Suppressor macrophage (primary cell): ENCODE data around the gene CCDC89.
"Not testable (repeated sequence)": the region's sequence is repeated elsewhere in the genome, so short reads cannot be mapped to it uniquely, and the experiment has no call there.

Source experiments
- DNase-seq, 4 experiments: peaks; one replicate each; pipeline ENCODE4 v3.0.0-alpha.2; 2020 to 2022

CCDC89 gene

DNA sequence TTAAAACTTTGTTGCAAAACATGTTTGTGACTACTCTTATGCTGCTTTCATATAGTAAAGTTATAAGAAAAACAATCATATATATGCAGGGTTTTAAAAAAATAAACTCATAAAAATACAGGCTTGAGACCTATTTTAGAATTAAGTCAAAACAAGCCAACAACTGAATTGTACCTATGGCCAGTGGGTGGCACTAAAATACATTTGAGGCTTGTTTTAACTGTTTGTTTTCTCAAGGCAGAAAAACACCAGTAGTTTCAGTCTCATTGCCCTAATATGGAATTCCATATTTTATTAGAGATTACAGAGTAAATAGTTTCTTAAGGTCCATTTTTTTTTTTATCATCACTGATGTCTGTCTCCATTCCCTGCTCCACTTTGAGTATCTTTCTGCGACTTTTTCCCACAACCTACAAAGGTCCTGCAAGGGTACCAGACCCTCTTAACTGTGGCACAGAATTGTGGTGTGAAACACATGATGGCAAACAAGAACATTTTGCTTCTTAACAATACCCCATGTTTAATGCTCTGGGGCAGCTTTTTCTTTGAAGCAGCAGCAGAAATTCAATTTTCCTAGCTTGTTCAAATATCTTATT is 8.5 kb upstream of the CCDC89 start:
- peak in 3 of 4 experiments; percentile 6 to 31 (median 30) for DNase-seq

DNA sequence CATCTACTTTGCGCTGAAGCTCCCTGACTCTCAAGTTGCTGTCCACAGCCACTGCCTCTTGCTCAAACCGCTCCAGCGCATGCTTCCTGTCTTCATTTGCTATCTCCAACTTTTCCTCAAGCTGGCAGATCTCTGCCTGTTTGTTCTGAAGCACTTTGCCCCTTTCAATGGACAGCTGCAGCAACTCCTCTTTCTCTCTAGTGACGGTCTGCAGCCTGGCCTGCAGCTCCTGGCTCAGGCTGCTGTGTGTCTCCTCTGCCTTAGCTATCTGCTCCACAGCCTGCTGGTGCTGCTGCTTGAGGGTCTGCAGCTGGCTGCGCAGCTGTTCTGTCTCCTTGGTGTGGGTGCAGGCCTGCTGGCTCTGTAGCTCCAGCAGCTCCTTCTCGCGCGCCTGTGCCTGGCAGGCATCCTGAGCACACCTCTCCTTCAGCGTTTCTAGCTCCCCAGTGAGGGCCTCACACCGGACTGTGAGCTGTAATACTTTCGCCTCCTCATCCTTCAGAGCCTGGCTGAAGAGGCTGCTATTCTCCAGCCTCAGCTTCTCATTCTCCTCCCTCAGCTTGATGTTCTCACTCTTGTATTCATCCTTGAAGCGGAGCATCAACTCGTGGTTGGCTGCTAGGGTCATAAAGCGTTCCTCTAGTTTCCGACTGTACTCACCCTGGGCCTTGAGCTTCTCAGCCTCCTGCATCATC is 723 bp downstream of the CCDC89 start:
- DNase-seq = no peak

DNA sequence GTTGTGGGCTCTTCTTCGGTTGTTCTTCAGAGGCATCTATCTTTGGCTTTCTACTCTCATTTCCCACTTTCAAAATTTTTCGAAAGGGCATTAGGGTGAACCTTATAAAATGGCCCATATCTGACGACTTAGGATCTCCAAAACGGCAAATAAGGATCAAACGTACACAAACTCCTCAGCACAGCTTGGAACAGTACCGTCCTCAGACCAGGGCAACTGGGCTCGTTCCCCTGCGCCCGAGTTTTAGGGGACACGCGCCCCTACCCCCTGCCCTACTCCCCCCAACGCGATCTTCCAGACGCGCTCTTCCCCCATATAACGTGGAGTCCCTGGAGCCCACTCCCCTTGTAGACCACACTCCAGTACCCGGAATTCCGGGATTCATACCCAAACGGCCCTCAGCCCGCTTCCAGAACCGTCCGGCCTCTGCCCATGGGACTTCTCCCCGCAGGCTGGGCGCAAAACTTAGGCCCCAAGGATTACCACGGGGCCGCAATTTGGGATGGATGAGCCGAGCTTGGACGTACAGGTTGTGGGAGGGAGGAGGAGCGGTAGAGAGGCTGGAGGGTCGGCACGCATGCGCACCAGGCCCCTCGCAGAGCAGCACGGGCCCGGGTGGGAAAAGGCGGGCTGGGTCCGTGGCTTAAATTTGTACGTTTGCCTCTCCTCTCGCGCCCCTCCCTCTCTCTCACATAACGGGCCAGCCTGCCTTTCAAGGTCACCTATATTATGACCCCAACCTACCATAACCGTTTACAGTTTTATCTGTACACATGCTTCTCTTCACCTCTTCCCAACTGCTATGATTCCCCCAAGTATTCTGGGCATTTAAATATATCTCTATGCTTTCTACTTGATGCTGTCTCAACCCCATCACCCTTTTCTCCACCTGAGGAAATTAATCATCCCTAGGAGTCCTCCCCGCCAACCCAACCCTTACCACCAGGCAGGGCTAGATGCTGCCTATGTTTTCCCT is 3.4 kb downstream of the CCDC89 start:
- peak in 3 of 4 experiments; percentile 35 to 54 (median 53) for DNase-seq

DNA sequence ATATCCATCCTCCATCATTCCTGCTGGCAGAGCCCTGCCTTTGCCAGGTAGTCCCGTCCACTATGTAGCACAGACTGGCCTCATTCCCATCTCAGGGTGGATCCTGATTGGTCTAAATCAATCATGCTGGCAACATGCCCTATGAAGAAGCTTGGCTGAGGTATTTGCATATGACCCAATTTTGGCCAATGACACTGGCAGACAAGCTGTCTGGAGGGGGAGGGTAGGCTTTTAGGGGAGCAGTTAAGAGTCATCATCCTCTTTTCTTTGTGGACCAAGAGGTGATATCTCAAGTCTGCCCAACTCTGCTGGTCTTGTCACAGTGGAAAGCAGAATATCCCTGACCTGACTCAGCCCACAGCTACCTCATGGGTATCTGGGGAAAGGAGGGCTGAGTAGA is 5.1 kb downstream of the CCDC89 start:
- no peak for DNase-seq

DNA sequence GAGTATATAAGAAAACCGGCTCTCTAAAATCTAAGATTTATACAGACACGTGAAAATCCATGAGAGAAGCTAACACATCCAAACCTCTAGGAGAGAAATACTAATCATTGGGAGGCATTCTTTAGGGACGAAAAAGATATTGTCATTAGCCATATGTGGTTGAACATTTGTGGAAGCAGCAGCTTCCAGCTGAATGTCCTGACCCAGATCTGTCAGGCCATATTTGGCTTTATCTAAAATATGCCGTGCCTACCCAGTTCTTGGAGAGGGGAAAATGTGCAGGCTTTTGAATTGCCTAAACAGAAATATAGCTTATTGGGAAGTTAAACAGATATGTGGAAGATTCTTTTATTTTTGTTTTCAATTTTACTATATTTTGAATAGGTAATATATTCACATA is 6.4 kb downstream of the CCDC89 start:
- DNase-seq = no peak

DNA sequence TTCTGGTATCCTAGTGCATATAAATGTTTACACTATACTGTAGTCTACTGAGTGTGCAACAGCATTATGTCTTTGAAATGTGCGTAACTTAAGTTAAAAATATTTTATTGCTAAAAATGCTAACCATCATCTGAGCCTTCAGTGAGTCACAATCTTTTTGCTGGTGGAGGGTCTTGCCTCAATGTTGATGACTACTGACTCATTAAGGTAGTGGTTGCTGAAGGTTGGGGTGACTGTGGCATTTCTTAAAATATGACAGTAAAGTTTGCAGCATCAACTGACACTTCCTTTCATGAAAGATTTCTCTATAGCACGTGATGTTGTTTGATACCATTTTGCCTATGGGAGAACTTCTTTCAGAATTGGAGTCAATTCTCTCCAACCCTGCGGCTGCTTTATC is 12.6 kb downstream of the CCDC89 start:
- no peak for DNase-seq

DNA sequence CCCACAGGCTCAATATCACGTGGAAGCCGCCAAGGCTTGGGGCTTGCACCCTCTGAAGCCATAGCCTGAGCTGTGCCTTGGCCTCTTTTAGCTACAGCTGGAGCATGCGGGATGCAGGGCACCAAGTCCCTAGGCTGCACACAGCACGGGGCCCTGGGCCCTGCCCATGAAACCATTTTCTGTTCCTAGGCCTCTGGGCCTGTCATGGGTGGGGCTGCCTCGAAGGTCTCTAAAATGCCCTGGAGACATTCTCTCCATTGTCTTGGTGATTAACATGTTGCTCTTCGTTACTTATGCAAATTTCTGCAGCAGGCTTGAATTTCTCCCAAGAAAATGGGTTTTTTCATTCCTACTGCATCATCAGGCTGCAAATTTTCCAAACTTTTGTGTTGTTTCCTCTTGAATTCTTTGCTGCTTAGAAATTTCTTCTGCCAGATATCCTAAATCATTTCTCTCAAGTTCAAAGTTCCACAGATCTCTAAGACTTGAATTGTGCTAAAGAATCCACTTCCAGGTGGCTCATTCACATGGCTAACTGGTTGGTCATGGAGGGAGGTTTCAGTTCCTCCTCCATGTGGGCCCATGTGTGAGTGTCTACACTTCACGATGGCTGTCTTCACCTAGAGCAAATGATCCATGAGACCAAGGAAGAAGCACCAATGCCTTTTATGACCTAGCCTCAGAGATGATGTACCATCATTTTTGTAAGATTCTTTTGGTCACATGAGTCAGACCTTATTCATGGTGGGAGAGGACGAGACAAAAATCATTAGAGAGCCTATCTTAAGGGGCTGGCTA is 13.7 kb downstream of the CCDC89 start:
- no peak for DNase-seq

DNA sequence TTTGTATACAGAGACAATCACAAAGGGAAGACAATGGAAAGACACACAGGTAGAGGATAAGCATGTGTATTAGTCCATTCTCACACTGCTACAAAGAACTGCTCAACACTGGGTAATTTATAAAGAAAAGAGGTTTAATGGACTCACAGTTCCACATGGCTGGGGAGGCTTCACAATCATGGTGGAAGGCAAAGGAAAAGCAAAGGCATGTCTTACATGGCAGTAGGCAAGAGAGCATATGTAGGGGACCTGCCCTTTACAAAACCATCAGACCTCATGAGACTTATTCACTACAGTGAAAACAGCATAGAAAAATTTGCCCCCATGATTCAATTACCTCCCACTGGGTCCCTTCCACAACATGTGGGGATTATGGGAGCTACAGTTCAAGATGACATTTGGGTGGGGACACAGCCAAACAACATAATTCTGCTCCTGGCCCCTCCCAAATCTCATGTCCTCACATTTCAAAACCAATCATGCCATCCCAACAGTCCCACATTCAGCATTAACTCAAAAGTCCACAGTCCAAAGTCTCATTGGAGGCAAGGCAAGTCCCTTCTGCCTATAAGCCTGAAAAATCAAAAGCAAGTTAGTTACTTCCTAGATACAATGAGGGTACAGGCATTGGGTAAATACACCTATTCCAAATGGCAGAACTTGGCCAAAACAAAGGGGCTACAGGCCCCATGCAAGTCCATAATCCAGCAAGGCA is 14.9 kb downstream of the CCDC89 start:
- not testable (repeated sequence) for DNase-seq

DNA sequence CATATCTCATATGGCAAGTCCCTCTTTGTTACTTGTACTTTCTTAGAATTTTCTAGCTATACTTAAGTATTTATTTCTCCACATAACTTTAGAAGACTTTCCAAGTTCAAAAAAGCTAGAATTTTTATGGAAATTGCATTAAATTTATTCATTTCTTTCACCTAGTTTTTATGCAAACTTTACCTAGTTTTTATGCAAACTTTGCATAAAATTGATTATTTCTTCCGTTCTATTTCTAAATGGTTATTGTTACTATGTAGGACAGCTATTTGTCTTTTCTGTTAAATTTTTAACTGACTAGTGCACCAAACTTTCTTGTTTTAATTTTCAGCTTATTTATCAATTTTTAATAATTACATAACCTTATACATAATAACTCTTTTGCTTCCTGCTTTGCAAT is 17.8 kb downstream of the CCDC89 start:
- DNase-seq = no peak

DNA sequence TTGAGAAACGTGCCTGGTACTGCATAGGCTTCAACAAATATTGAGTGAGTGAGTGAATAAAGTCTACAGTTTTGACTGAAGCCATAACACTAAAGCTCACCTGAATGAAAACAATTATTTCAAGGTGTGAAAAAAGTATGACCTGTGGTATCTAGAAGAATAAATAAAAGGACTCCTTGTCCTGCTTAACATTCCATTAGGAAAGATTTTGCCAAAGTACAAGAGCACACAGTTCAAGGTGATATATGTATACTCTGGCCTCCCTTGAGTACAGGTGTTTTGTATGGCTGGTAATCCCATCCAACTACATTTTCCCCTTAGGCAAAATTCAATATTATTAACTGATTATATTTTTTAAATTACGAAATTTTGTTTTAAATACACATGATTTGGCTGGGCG is 19.3 kb downstream of the CCDC89 start:
- no peak for DNase-seq

DNA sequence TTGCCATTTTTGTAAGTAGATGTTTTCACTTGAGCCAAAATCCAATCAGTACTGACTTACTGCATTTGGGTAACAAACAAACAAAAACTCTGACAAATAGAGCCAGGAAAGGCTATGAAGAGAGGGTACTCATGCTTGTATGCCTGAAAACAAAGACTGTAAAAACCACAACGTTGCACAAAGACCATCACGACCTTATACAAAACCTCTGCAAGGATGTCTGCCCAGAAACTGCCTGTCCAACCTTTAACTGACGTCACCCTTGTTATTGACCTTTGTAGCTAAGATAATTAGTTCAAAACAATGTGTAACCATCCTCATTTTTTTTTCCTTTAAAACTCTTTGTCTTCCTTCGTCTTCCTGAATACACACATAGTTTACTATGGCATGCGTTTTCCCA is 20.3 kb downstream of the CCDC89 start:
- no peak for DNase-seq

DNA sequence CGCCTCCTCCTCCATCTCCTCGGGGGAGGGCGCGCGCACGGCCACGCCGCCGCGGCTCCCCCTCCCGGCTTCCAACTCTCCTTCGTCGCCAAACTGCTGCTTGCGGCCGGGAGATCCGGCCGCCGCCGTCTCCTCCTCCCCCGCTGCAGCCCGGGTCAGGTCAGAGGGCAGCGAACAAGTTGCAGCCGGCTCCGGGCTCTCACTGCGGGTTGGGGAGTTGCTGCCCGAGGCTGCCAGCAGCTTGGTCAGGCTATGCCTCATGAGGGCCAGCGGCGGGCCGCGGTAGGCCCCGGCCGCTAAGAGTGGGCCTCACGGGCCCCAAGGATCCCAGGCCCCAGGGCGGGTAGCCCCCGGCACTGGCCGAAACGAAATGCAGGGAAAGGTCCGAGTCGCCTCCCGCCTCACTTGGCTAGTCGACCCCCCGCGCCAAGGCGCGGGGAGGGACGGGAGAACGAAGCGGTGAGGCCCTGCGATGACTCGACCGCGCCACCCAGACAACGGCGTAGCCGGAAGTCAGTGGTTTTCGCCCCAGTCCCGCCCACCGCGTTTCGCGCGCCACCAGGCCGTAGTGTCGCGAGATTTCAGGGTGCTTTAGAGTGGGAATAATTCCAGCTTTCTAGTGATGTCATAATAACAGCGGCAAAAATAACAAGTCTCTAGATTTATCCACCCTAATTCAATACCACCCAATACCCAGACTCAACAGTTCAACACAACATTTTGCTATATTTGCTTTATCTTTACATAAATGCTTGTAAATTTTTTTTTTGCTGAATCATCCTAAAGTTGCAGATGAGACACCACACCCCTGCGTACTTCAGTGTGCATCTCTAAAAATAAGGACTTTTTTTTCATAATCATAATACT is 21.1 kb downstream of the CCDC89 start, which contains the start of gene CREBZF:
Gene CREBZF (minus strand): TSS at position 515 of the 867 bp plus-strand sequence. CDS start 254 bp downstream, at position 261.
- peak; percentile 97 to 99 (median 98) for DNase-seq

DNA sequence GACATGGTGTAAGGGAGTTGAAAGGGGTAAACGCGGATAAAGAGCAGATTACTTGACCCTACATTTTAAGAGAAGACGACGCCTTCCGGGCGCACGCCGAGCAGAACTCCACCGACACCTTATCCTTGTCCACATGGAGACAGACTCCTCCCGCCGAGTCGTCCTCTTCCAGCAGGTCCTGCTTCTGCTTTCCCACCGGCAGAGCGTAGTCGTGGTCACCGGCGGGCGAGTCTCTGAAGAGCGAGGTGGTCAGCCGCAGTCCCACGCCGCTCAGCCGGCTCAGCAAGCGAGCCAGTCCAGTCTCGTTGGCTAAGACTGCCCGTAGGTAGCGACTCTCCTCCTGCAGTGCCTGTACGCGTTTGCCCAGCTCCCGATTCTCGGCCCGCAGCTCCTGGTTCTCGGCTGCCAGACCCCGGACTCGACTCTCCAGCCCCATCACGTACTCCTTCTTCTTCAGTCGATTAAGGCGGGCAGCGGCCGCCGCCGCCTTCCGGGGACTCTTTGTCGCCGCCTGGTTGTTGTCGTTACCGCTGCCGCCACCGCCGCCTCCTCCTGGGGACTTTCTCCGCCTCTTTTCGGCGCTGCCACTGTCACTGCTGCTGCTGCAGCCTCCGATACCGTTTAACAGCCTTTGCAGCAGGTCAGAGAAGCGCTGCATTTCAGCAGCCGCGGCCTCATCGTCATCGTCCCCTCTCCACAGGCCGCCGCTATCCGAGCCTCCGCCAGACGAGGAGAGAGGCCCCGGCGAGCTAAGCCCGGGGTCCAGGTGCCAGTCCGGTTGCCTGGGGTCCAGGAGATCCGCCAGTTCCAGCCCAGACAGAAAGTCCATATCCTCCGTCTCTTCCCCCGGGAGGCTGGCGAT is 22.0 kb downstream of the CCDC89 start:
- DNase-seq = peak; percentile 83 to 92 (median 86)

DNA sequence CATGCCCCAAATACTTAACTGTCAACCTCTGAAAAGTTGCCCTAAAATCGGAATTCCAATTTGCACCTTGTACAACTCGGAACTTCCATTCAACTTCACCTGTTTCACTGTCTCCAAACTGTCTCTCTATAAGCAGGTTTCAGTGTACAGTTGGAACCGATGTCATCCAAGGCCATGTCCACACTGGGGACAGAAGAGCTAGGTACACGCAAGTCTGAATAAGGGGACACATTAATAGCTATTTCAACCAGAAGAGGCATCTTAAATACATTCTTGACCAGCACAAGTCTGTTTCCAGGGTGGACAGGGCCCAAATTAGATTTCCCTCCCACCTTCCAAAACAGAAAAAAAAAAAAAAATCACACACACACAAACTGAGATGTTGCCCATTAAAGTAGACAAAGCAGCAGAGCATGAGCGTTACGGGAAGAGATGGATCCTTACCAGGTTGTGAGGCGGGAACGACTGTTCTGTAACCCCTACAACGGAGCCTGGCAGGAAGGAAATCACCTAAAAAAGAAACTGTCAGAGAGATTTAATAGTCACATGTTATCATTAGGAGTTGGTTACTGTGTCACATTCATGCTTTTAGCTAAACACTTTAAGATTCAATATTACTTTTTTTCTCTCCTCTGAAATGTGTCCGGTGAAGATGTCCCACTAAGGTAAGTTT is 22.8 kb downstream of the CCDC89 start:
- peak in 1 of 4 experiments; percentile 7 for DNase-seq

DNA sequence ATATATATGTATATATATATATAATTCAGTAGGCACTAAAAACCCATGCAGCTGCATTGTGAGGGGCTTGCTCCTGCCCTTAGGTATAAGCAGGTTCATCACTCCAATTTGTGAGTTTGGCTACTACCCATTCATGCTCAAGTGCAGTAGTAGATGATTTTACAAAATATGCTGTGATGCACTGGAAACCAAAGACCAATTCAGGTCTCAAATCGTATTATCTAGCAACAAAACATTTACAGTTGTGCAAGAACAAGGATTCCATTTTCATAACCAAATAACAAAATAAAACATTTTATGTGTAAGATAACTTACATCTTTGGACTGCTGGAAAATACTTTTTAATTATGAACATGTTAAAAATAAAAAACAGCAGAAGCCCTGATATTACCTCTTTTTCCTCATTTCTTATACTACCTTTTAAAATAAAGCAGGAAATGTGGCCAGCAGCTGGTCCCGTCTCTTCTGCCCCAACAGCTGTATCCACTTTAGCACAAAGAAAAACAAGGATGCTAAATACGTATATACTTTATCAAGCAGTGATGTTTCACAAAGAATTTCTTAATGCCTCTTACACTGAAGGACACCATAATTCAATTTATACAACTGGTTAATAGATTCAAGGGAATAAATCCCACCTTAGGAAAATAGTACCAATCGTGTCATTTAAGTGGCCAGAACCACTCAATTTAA is 23.9 kb downstream of the CCDC89 start:
- DNase-seq = no peak

DNA sequence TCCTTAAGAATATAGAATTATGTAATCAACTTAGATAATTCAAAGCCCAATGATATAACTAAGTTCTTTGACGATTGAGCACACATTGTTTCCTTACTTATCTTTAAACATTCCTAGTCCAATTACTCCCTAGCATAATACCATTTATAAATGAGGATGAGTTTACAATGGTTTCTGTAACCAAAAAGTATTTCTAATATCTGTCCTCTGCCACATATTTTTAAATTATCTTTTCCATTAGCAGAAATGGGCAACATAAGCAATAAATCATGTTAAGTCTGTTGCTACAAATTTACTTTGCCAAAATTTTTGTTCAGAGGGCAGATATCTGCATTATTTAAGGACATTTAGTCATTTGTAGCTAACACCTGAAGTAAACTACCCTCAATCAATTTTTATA is 27.8 kb downstream of the CCDC89 start:
- DNase-seq = no peak

DNA sequence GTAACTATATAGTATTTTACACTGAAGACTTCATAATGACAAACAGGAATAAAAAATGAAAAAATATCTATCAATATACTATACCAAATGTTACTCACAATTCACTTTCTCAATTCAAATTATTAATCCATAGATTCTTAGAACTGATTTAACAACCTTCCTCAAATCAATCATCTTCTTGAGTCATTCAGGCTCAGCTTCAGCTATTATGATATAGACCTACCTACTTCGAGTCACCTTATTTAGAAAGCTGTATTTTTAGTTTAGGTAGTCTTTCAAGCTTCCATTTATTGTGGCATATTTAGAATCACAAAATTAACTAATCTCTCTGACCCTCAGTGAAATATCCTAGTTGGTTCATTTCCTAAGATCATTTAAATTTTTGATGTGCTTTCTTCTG is 29.2 kb downstream of the CCDC89 start:
- DNase-seq = no peak

DNA sequence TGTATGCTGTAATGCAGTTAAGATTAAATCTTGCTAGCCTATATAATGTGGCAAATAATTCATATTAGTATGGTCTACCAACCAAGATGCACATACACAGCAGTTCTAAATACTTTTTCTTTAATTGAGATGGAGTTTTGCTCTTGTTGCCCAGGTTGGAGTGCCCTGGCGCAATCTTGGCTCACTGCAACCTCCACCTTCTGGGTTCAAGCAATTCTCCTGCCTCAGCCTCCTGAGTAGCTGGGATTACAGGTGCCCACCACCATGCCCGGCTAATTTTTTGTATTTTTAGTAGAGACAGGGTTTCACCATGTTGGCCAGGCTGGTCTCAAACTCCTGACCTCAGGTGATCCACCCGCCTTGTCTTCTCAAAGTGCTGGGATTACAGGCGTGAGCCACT is 31.7 kb downstream of the CCDC89 start:
- DNase-seq = not testable (repeated sequence)
